Measurements from ENCODE around the gene ZMIZ1.

The ZMIZ1 gene

DNA sequence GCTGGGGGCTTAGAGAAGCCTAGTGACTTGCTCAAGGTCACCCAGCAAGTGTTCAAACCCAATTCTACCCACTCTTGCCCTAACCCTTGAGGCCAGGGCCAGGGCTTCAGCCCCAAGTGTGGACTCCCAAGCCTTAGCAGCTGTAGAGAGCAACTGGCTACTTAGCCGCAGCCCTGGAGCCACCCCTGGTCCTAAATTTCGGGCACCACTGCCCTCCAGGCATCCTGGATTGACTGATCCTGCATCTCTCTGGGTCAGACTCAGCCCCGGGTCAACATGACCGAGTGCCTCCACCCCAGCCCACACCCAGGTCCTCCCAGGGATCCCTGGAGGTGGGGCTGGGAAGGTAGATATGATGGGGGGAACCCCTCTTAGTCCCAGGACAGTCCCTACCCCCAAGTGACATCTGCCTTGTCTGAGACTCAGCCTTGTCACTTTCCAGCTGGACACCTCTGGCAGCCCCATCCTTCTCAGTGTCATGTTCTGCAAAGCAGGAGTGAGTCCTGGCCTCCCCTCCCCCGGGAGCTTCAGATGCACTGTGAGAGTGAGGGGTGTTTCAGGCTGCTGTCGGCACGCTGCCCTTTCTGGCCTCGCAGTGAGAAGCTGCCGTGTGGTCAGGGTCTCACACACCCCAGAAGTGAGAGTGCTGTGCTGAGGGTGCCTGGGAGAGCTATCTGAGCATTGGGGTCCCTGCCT is 89.8 kb downstream of the ZMIZ1 start:
- DNase-seq, result no peak

DNA sequence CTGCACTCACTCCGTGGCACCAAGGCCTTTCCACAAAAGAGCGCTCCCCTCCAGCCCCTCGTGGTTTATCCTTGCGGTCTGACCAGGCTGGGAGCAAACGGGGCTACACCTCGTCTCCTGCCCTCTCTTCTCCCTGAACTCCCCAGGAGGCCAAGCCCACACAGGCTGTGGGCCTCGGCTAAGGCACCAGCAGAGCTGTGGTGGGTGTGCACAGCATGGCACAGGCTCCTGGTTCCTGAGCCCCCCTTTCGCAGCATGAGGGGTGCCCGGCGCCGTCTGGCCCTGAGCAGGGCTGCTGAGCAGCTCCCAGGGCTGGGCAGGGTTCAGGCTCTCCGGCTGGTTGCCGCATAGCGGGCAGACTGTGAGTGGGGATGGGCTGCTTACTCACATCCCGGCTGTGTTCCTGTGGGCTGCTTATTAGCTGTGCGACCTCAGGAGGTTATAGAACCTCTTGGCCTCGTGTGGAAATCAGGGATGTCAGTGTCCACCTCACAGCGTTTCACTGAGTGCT is 90.4 kb downstream of the ZMIZ1 start:
- no peak for DNase-seq

DNA sequence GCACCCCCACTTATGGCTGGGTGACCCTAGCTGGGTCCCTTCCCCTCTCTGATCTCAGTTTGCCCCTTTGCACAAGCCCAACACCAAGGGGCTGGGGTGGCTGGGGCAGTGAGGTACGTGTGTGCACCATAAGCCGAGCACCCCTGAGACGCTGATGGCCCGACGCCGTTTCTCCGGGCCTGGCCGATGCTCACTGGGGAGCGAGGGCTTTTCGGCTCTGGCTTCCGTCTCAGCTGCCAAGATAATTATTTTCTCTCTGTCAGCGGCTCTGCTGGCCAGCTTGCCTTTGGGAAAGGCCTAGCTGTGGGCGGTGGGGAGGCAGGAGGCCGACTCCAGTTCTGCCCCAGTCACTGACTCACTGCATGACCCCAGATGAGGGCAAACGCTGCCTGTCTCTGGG is 91.0 kb downstream of the ZMIZ1 start:
- DNase-seq, result no peak

GRCh38 chr10:79160191-79160590 is 91.4 kb downstream of the ZMIZ1 start:
- DNase-seq, result no peak

GRCh38 chr10:79161557-79161956 is 92.8 kb downstream of the ZMIZ1 start:
- no peak for DNase-seq

DNA sequence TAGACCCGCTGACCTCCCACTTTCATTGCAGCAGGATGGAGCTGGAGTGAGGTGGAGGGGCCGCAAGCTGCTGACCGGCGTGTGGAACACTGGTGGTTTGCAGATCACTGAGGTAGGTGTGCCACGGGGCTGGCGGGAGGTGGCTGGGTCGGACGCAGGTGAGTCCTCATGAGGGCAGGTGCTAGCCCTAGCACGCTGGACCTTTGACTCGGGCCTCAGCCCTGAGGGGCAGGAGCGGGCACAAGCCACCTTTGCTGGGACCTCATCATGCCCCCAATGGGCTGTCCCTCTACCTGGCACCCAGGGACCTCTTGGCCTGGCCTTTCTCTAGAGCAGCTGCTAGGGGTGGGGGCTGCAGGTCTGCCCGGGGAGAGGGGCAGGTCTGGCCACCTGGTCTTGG is 93.3 kb downstream of the ZMIZ1 start:
- no peak for DNase-seq

GRCh38 chr10:79162861-79163665 is 94.3 kb downstream of the ZMIZ1 start:
- no peak for DNase-seq

DNA sequence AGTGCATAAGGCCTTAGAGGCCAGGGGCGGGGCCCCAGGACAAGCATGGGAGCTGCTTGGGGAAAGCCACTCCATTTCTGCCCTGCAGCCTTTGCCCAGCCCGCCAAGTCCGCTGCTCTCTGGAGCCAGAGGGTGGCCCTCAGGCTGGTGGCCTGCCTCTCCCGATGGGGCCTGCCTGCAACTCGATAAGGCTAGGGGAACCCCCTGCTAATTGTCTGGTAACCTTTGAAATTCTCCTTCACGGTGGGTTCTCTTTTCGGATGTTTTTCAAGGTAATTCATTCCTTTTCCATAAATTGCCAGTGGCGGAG is 94.9 kb downstream of the ZMIZ1 start:
- DNase-seq, result no peak

DNA sequence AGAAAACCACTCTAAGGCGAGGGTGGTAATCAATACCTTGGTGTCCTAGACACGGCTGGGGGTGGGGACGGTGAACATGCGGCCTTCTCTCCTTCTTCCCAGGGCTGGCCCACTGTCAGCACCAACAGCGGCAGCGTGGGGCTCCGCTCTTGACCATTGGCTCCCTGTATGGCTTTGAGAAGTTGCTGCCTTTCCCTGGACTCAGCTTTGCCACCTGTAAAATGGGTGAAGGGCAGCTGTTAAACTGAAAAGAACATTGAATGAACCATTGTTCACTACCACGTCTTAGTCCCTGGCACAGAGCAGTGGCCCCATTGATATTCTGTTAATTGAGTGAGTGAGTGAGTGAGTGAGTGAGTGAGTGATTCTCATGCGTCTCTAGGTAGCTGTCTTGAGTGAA is 95.3 kb downstream of the ZMIZ1 start:
- no peak for DNase-seq

DNA sequence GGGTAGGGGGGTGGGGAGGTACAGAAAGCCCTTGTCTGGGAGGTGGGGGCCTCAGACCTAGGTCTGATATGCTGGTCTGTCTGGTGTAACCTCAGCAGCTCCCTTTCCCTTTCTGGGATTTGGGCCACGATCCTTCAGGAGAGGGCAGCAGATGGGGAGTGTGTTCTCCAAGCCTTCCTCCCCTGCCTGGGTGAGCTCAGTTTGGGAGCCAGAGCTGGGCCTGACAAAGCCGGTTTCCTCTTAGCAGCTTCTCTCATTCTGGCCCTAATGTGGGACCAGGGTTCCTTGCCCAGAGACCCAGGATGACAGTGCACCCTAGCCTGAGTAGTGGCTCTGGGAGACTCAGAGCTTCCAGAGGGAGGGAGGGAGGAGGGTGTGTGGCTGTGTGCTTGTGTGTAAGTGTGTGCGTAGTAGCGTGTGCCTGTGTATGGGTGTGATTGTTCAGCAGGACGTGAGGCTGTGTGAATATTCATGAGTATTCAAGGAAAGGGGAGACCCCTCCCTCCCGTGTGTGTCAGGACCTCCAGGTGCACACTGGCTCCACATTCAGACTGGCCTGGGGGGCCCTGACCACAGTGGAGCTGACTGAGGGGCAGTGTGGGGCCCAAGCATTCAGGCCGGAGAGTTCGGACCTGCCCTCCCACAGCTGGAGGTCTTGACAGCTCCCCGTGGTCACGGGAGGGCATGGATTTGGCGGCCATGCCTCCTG is 96.5 kb downstream of the ZMIZ1 start:
- DNase-seq, result no peak

DNA sequence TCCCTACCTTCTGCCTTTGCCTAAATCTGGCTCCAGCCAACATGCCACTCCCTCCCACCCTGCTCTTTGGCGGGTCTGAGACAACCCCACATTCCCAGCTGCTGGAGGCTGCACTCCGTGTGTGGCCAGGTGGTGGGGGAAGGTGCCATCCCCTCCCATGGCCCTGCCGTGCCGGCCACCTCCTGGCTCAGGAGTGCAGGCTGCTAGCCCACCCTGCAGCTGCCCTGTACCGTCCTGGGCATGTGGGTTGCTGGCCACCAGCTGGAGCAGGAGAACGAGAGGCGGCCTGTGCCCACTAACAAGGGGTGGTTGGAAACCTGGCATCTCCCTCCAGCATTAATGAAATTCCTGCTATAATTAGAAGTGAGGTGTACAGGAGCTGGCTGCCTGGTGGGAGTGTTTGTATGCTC is 97.6 kb downstream of the ZMIZ1 start:
- DNase-seq, result no peak

DNA sequence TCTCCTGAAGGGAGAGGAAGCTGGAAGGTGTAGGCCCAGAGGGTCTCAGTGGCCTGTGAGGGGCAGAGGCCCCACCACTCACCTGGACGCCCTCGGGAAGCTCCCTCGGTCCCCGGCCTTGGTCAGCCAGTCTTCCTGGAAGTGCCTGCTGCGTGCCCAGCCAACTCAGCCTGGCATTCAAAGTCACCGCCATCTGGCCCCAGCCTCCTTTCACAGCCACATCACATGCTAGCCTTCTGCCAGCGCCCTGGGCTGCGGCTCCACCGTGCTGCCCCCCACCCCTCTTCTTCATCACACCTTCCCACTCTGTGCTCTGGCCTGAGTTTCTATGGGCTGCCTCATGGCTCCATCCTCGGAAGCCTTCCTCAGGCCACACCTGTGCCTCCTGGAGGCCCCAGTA is 98.0 kb downstream of the ZMIZ1 start:
- DNase-seq, result no peak

GRCh38 chr10:79167537-79167936 is 98.8 kb downstream of the ZMIZ1 start:
- DNase-seq, result no peak

GRCh38 chr10:79168210-79168609 is 99.4 kb downstream of the ZMIZ1 start:
- no peak for DNase-seq

DNA sequence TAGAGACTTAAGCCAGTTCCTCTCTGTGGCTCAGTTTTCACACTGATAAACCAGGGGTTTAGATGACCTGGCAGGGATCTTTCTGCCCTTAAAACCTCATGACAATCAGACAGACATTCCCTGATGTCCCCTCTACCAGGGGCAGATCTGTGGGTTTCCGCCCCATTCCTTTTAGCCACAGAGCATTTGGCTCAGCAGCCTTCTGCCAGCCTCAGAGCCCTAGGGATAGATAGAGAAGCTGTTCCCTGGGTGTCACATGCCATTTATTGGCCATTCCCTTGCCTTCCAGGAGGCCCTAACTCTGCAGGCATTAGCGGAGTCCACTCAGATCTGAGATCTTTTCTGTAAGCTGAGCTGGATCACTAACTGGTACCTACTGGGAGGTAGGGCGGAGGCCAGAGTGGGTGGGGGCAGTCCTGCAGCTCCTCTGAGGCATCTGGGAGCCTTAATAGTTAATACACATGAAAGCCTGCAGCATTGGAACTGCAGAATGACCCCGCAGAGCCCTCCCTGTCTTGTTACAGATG is 101.5 kb downstream of the ZMIZ1 start:
- DNase-seq, result no peak

- DNase-seq, result no peak
These were observed 102.2 kb downstream of the ZMIZ1 start for GRCh38 chr10:79170993-79171392.

DNA sequence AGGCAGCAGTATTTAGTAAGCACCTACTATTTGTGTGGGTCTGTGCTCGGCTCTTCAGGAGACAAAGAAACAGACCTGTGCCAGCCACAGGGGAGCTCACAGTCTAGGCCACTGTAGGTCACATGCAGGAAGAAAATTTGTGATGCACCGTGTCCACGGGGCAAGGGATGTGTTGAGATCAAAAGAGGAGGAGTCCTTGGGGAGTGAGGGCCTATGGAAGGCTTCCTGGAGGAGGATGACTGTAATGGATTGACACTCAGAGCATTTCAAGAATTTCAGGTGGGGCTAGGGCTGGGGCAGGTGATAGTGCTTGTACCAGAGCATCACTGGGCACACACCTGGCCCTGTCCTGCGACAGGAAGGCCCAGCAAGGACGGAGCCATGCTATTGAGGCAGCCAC is 102.7 kb downstream of the ZMIZ1 start:
- DNase-seq, result no peak

- DNase-seq, result no peak
These were observed 104.1 kb downstream of the ZMIZ1 start for GRCh38 chr10:79172881-79173280.

DNA sequence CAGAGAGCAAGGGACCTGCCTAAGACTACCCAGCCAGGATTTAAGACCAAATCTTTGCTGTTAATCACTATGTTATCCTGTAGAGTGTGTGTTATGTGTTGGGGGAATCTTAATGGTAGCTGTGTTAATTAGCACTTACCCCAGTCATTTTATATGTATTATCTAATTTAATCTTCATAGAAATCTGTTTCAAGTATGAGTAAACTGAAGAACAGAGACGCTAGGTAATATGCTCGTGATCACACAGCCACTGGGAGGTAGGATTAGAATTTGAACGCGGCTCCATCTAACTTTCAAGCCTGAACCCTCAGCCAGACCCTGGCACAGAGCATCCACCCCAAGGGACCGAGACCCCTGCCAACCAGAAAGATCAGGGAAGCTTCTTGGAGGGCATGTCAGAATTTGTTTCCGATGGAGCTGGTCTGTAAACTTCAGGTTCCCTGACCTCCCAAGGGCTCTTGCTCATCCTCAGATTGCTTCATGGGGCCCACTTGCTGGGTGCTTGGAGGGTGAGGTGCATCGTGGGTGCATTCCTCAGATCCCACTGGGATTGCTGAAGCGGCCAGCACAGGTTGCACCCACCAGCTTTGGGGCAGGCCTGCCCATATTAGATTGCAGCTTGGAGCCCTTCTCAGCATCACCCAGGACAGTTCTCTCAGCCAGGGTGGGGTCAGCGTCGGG is 105.0 kb downstream of the ZMIZ1 start:
- no peak for DNase-seq

DNA sequence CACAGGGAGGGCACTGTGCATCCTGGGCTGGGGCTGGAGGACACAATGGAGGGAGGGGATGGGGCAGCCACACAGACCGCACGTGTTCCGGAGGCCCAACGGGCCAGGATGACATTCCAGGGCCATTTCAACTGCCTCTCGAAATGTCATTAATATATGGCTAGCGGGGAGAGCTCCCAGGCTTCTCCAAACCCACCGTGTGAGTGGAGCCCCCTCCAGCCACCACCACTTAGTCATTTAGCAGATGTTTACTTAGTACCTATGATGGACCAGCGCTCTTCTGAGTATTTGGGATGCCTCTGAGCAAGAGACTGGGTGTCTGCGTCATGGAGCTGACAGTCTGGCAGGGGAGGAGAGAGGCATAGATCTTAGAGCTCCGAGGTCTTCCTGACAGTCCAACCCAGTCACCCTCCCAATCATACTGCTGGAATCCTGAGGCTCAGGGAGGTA is 107.3 kb downstream of the ZMIZ1 start:
- DNase-seq, result no peak

DNA sequence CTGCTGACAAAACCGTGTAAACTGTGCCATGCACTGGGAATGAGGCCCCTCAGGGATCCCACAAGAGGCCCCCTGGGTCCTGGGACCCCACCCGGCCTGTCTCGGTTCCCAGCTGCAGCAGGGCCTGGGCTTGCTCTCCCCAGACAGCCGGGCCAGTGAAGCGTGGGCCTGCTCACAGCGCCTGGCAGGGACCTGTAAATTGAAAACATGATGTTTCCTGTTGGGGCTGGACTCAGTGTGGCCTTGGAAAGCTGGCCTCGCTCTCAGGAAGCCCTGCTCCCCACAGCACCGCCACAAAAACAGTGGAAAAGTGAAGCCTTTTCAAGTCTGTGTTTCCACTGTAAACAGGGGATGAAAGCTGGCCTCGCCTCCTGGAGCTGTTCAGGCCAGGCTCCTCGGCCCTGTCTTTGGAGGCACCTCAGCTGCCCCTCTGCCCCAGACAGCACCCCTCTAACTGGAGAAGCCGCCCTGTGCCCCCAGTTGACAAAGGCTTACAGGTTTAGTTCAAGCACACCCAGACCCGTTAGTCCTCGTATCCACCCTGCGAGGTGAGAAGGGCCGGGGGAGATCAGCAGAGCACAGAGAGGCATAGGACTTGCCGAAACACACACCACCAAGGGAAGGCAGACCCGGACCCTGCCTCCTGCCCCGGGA is 108.3 kb downstream of the ZMIZ1 start:
- DNase-seq, result no peak

- DNase-seq, result no peak
These were observed 109.4 kb downstream of the ZMIZ1 start for GRCh38 chr10:79178070-79178576.

All from stimulated activated CD4-positive, alpha-beta T cell treated with anti-CD3 and anti-CD28 coated beads, Interleukin-2, amount 100 ng/mL, for 48 hours (primary cell).